ENCODE data around the gene STK38L. TPM values are rescaled to one million over a fixed set of nuclear protein-coding genes. Genes with fewer than 3 reads are reported as not detected.

STK38L gene
- total RNA-seq, 4 donors from 2014 or later, result 26.9 to 69.3 (median 49.9) TPM

DNA sequence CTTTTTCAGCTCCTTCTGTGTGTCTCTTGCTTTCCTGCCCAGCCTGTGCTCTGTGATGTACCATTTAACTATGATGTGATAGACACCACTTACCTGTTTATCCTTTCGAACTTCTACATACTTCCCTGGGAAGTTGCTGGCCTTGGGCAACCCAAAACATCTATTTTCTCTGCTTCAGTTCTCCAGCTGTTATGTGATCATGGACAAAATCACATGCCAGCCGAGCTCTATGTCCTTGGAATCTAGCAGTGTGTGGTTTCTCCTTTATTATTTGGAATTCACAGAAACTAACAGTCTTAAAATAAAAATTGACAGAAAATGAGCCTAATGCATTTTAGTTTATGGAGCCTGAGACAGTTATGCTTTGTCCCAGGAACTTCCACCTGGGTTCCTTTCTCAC lies 111.4 kb downstream of the STK38L start:
- no peaks in the 10 kb centered on the region for H3K27me3 ChIP-seq
- TF ChIP-seq POLR2A (IDR thresholded peaks at IDR 0.05) (no peak), CTCF (IDR thresholded peaks at IDR 0.05) (no peak)
- no peak for DNase-seq
- no peaks in the 10 kb centered on the region for H3K4me1 ChIP-seq
- no peak overlapping the region for H3K4me3 ChIP-seq
- intact Hi-C loops (cut with DNase I; ENCODE audit: low total_unique reads), result no loop called here
- no peaks in the 10 kb centered on the region for H3K36me3 ChIP-seq
- H3K27ac ChIP-seq, result no peak overlapping the region
- H3K9me3 ChIP-seq, result no peaks in the 10 kb centered on the region

DNA sequence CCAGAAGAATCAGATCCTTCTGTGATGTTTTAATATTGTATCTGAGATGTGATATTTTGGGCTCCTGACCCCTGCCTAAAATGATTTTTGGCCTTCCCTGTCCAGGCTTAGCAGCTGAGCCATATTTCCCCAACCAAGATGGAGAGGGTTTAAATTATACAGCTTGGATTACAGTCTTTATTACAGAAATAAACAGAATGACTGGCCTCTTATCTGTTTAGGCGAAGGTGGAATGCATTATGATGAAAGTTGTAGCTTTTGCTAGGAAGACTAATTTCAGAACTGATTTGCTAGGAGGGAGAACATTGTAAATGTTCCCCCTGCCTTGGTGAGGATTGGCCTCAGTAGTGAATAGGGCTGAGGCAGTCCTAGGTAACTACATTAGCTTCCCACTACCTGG lies 111.9 kb downstream of the STK38L start:
- Histone ChIP-seq H3K4me3 (no peak overlapping the region), H3K36me3 (no peaks in the 10 kb centered on the region), H3K27ac (no peak overlapping the region), H3K27me3 (no peaks in the 10 kb centered on the region), H3K4me1 (no peaks in the 10 kb centered on the region), H3K9me3 (no peaks in the 10 kb centered on the region)
- intact Hi-C loops (cut with DNase I; ENCODE audit: low total_unique reads), result no loop called here
- no peak for DNase-seq
- TF ChIP-seq POLR2A (IDR thresholded peaks at IDR 0.05), result no peak
- TF ChIP-seq CTCF (IDR thresholded peaks at IDR 0.05), result no peak

- Histone ChIP-seq H3K9me3 (no peaks in the 10 kb centered on the region), H3K36me3 (no peaks in the 10 kb centered on the region), H3K27me3 (no peaks in the 10 kb centered on the region), H3K4me1 (no peaks in the 10 kb centered on the region), H3K27ac (no peak overlapping the region), H3K4me3 (no peak overlapping the region)
- TF ChIP-seq CTCF (IDR thresholded peaks at IDR 0.05) (no peak), POLR2A (IDR thresholded peaks at IDR 0.05) (no peak)
- intact Hi-C loops (cut with DNase I; ENCODE audit: low total_unique reads), result no loop called here
- no peak for DNase-seq
Measured at GRCh38 chr12:27359578-27360340, 115.7 kb downstream of the STK38L start.

GRCh38 chr12:27361372-27361771 lies 117.3 kb downstream of the STK38L start:
- H3K9me3 ChIP-seq, result no peaks in the 10 kb centered on the region
- no peaks in the 10 kb centered on the region for H3K36me3 ChIP-seq
- H3K4me3 ChIP-seq, result no peak overlapping the region
- no peak overlapping the region for H3K27ac ChIP-seq
- DNase-seq, result no peak
- TF ChIP-seq CTCF (IDR thresholded peaks at IDR 0.05) (no peak), POLR2A (IDR thresholded peaks at IDR 0.05) (no peak)
- intact Hi-C loops (cut with DNase I; ENCODE audit: low total_unique reads), result no loop called here
- H3K4me1 ChIP-seq, result no peaks in the 10 kb centered on the region
- no peaks in the 10 kb centered on the region for H3K27me3 ChIP-seq

DNA sequence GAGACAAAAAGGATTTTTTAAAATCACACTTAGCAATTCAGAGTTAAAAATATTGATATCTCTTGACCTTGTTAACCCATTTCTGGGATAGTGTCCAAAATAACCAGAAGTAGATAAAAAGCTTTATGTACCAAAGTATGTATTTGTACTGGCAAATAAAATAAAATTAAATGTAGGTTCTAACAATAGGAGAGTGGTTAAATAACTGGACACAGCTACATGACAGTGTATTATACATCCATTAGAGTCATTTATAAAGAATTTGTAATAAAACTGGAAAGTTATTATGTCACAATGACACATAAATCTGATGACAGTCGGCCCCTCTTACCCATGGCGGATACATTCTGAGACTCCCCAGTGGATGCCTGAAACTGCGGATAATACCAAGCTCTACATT lies 122.5 kb downstream of the STK38L start:
- Histone ChIP-seq H3K27ac (no peak overlapping the region), H3K4me3 (no peak overlapping the region), H3K27me3 (no peaks in the 10 kb centered on the region), H3K36me3 (no peaks in the 10 kb centered on the region), H3K9me3 (no peaks in the 10 kb centered on the region), H3K4me1 (no peaks in the 10 kb centered on the region)
- no peak for DNase-seq
- TF ChIP-seq CTCF (IDR thresholded peaks at IDR 0.05), result no peak
- no peak for TF ChIP-seq POLR2A (IDR thresholded peaks at IDR 0.05)
- intact Hi-C loops (cut with DNase I; ENCODE audit: low total_unique reads), result no loop called here
